OCI-LY7 (cell line): ENCODE results near the gene RETREG2. TPM values are rescaled to one million over a fixed set of nuclear protein-coding genes. Genes with fewer than 3 reads are reported as not detected.

Experiments used
- BruUV-seq: library from RNA; stranded (reverse); fragments of 400-500 nt; replicated peaks from 2 replicates; lab custom pipeline; 2021; lab: Mats Ljungman, UMichigan
- CTCF ChIA-PET: fragments of 300-600 bp; sonication (Branson Sonifier 250); formaldehyde crosslinking; loops from one replicate; lab custom pipeline; 2022; ENCODE audit warnings: antibody characterized with exemption; ENCODE audit not compliant: unreplicated experiment; lab: Charles Lee
- POLR2A ChIA-PET: fragments of 300-600 bp; sonication (Branson Sonifier 250); formaldehyde crosslinking; loops from one replicate; lab custom pipeline; 2022; ENCODE audit warnings: antibody characterized with exemption; lab: Charles Lee
- DNase-seq: peaks from one replicate; pipeline ENCODE4 v3.0.0-alpha.2; 2015; ENCODE audit warnings: low spot score
- H2AFZ ChIP-seq: fragments of 200-600 bp; sonication (generic), shearing (Covaris generic); 2 replicates; pipeline ENCODE4 v1.6.1; 2014; ENCODE audit warnings: mild to moderate bottlenecking, antibody characterized with exemption, low read length, moderate library complexity
- H3K27ac ChIP-seq: fragments of 200-600 bp; sonication (generic); 2 replicates; pipeline ENCODE4 v1.5.1; 2014; ENCODE audit warnings: mixed run types, low read depth, mild to moderate bottlenecking, moderate library complexity, low read length, inconsistent platforms; ENCODE audit not compliant: poor library complexity, severe bottlenecking
- H3K36me3 ChIP-seq: fragments of 200-600 bp; sonication (generic); 2 replicates; pipeline ENCODE4 v1.6.1; 2014; ENCODE audit warnings: mild to moderate bottlenecking, antibody characterized with exemption, low read length, moderate library complexity, mixed read lengths; ENCODE audit not compliant: insufficient read depth
- H3K4me1 ChIP-seq: fragments of 200-600 bp; sonication (generic); 2 replicates; pipeline ENCODE4 v1.5.1; 2014; ENCODE audit warnings: mild to moderate bottlenecking, low read length; ENCODE audit not compliant: insufficient read depth, poor library complexity, severe bottlenecking
- H3K4me2 ChIP-seq: fragments of 200-600 bp; sonication (generic); 2 replicates; pipeline ENCODE4 v1.6.1; 2014; ENCODE audit warnings: mild to moderate bottlenecking, low read length
- H3K4me3 ChIP-seq: fragments of 200-600 bp; sonication (generic); 2 replicates; pipeline ENCODE4 v1.5.1; 2014; ENCODE audit warnings: mild to moderate bottlenecking, low read depth, low read length; ENCODE audit not compliant: poor library complexity, severe bottlenecking
- H3K79me2 ChIP-seq: fragments of 200-600 bp; sonication (generic); 2 replicates; pipeline ENCODE4 v1.6.1; 2016; ENCODE audit warnings: low read depth, mild to moderate bottlenecking, low read length, moderate library complexity, mixed read lengths; ENCODE audit not compliant: insufficient read depth
- H3K9me2 ChIP-seq: fragments of 200-600 bp; sonication (generic); 2 replicates; pipeline ENCODE4 v1.6.1; 2016; ENCODE audit warnings: mild to moderate bottlenecking, low read length, mixed read lengths; ENCODE audit not compliant: insufficient read depth
- H3K9me3 ChIP-seq: fragments of 200-600 bp; sonication (generic); 2 replicates; pipeline ENCODE4 v1.6.1; 2014; ENCODE audit warnings: mild to moderate bottlenecking, mixed run types, low read length, mixed read lengths
- H4K20me1 ChIP-seq: fragments of 200-600 bp; sonication (generic); 2 replicates; pipeline ENCODE4 v1.6.1; 2014; ENCODE audit warnings: mild to moderate bottlenecking, antibody characterized with exemption, low read length, moderate library complexity, mixed read lengths; ENCODE audit not compliant: insufficient read depth
- CTCF ChIP-seq: fragments of 200-600 bp; sonication (generic); conservative IDR thresholded peaks from 2 replicates; pipeline ENCODE4 v1.5.1; 2014; ENCODE audit warnings: mild to moderate bottlenecking, antibody characterized with exemption, low read length, moderate library complexity, mixed read lengths
- EZH2phosphoT487 ChIP-seq: fragments of 200-600 bp; sonication (generic); IDR thresholded peaks from 2 replicates; pipeline ENCODE4 v1.6.1; 2018; ENCODE audit warnings: low read depth, borderline replicate concordance, mild to moderate bottlenecking, mixed run types, antibody characterized with exemption, low read length, moderate library complexity, mixed read lengths
- intact Hi-C: fragments of 100-400 bp; cut with micrococcal nuclease; formaldehyde crosslinking; loops from one replicate; pipeline ENCODE4 v1.10.0; 2022; ENCODE audit not compliant: unreplicated experiment
- total RNA-seq, 2 experiments: library from RNA; depleted of rRNA in 1 of 2; stranded (reverse); fragments of >200 nt in 1 of 2; shearing (Covaris generic) in 1 of 2; gene quantifications; 2 replicates each; pipeline ENCODE4 v1.2.3, GENCODE V29; 2014 to 2022

The RETREG2 gene
- total RNA-seq, 2 experiments from 2014 or later, result 59.1 to 74.6 TPM

DNA sequence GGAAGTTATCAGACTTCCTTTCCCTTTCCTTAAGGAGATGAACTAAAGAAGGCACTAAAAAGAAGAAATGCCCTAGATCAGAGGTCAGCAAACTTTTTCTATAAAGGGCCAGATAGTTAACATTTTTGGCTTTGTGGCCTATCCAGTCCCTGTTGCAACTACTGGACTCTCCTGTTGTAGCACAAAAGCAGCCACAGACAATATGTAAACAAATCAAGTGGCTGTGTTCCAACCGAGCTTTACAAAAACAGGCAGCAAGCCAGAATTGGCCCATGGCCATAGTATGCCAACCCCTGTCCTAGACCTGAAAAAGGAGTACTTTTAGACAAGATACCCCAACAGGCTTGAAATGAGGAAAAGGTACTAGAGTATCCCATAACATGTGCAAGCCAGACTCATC lies 28.4 kb upstream of the RETREG2 start:
- Histone ChIP-seq H3K79me2 (no peaks in the 10 kb centered on the region), H3K9me2 (no peaks in the 10 kb centered on the region), H3K9me3 (no peaks in the 10 kb centered on the region), H4K20me1 (no peaks in the 10 kb centered on the region), H3K4me2 (no peak overlapping the region), H3K27ac (no peak overlapping the region), H3K36me3 (peaks cover 28% of the 10 kb centered on the region), H3K4me1 (no peaks in the 10 kb centered on the region), H3K4me3 (no peak overlapping the region), H2AFZ (no peak overlapping the region)
- ChIA-PET CTCF (no interaction called here), POLR2A (no interaction called here)
- no TSS peak for BruUV-seq
- intact Hi-C loops, result no loop called here
- no peak for DNase-seq
- TF ChIP-seq CTCF, result no peak
- no peak for TF ChIP-seq EZH2phosphoT487

GRCh38 chr2:219155054-219155644 lies 22.9 kb upstream of the RETREG2 start:
- Histone ChIP-seq H3K4me2 (no peak overlapping the region), H3K36me3 (peaks cover 10% of the 10 kb centered on the region; the same call in 1 of the 2 replicates), H3K4me1 (peaks cover 5% of the 10 kb centered on the region), H3K79me2 (peaks cover 3% of the 10 kb centered on the region; the same call in 1 of the 2 replicates), H3K9me2 (no peaks in the 10 kb centered on the region), H2AFZ (no peak overlapping the region), H3K9me3 (no peaks in the 10 kb centered on the region), H4K20me1 (no peaks in the 10 kb centered on the region), H3K4me3 (no peak overlapping the region), H3K27ac (no peak overlapping the region)
- TF ChIP-seq EZH2phosphoT487, result no peak
- peak; percentile 82 for TF ChIP-seq CTCF
- ChIA-PET CTCF (interaction anchor here (1.0 to 1.6 kb wide), 2 partner anchors 126 to 160 kb away, joined by 3 to 4 read pairs; no protein-coding TSS in a partner anchor), POLR2A (interaction anchor here (0.6 to 1.0 kb wide), 4 partner anchors 21 to 208 kb away, joined by 3 to 7 read pairs (median 4); partner anchors contain the start of gene CNPPD1)
- intact Hi-C loops, result loop anchor here (1.0 kb wide), 2 partner anchors 97 to 126 kb away; no protein-coding TSS in a partner anchor
- DNase-seq, result peak; percentile 84
- no TSS peak for BruUV-seq

DNA sequence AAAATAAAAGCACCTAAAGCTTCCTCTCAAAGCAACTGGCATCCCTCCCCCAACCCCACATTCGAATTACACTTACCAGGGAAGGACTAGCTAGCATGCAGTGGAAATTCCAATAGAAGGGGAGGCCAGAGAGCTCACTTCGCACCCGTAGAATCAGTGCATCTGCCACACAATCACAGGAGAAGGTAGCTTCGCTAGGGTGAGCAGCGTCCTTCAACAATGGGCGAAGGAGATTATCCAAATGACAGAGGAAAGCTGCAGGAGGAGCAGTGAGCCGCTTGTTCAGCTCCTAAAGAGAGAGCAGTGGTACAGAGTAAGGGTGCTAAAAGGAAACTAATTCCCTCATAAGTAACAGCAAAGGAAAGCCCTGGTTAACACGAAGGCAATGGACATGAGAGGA lies 20.7 kb upstream of the RETREG2 start:
- no peak for TF ChIP-seq CTCF
- no peak for TF ChIP-seq EZH2phosphoT487
- ChIA-PET CTCF (interaction anchor here (0.6 kb wide), 1 partner anchor 280 kb away, joined by 5 read pairs; no protein-coding TSS in a partner anchor), POLR2A (no interaction called here)
- Histone ChIP-seq H3K9me3 (no peaks in the 10 kb centered on the region), H3K79me2 (peaks cover 3% of the 10 kb centered on the region; the same call in 1 of the 2 replicates), H3K9me2 (no peaks in the 10 kb centered on the region), H3K4me2 (no peak overlapping the region), H3K4me3 (no peak overlapping the region), H3K4me1 (peaks cover 11% of the 10 kb centered on the region), H3K27ac (no peak overlapping the region), H3K36me3 (peaks cover 10% of the 10 kb centered on the region; the same call in 1 of the 2 replicates), H2AFZ (no peak overlapping the region), H4K20me1 (no peaks in the 10 kb centered on the region)
- no peak for DNase-seq
- BruUV-seq, result no TSS peak
- intact Hi-C loops, result no loop called here
